HG03159 (cell line): Measurements from ENCODE around the gene SOX3.

ENCODE experiments used
- ATAC-seq: cut with Tn5 transposase; IDR thresholded peaks from one replicate; pipeline ENCODE4 v1.9.1; 2021; ENCODE audit warnings: mild to moderate bottlenecking, moderate library complexity; ENCODE audit not compliant: unreplicated experiment

Gene SOX3

GRCh38 chrX:140500441-140500840 lies 4.4 kb downstream of the SOX3 start:
- ATAC-seq, result no peak

DNA sequence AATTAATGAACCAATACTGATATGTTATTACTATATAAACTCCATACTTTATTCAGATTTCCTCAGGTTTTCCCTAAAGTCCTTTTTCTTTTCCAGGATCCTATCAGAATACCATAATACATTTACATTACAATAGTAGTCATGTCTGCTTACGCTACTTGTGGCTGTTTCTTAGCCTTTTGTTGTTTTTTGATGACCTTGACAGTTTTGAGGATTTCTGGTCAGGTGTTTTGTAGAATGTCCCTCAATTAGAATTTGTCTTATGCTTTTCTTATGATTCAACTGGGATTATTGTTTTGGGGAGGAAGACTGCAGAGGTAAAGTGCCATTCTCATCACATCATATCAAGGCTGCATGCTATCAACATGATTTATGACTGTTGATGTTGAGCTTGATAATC lies 9.1 kb downstream of the SOX3 start:
- no peak for ATAC-seq

DNA sequence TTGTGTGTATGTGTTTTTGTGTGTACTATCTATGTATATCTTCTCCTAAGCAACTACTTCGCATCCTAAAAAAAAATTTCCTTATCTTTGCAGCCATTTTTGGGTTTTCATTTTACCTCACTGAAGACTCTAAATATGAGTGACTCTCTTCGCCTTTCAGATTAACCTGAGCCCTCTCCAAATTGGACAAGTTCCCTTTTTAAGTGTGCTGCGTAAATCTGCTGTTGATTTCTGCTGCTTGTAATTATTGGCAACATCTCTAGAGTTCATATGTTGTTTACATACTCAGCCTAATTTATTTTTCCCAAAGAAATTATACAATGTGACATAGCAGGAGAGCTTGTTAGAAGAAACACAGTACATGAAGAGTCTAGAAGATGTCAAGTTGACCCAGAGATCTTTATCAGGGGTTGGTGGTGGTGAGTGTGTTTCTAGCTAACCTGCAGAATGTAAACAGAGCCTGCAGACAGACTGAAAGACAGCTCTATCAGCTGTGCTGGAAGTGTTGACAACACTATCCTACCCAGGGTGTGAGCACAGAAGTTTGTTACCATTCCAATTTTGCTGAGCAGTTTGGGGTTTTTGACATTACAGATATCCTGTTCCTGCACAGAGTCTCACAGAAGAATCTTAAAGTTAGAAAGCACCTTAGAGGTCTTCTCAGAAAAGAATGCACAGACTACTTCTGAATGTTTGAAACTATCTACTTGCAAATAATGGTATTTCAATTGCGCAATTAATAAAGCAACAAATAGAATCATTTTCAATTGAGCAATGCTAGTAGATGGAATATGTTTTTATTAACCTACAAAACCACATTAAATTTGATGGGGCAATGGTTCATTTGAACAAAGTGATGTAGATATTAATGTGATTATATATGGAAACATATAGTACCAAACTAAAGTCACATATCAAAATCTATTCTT lies 12.5 kb downstream of the SOX3 start:
- ATAC-seq, result no peak

DNA sequence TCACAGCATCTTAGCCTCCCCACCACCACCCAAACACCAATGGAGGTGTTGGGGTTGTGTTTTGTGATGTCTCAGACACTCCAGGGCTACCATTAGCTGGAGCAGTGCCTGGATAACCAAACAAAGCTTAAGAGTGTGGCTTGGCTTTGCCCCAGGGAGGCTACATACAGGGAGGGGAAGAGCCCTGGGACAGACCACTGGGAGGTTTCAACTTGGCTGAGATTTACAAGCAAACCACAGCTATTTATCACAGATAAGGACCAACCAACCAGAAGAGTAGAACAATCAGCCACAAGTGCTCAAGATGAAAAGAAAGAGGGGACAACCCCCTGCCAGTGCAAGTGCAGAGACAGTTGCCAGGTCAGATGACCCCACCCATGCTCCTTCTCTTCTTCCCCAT lies 24.1 kb downstream of the SOX3 start:
- ATAC-seq, result no peak

- ATAC-seq, result no peak
These were observed 26.9 kb downstream of the SOX3 start for GRCh38 chrX:140477987-140478386.

GRCh38 chrX:140475025-140475424 lies 29.8 kb downstream of the SOX3 start:
- ATAC-seq, result no peak

GRCh38 chrX:140467211-140467610 lies 37.7 kb downstream of the SOX3 start:
- ATAC-seq, result no peak
